Calu3 (cell line): ENCODE results near the gene CACNA2D1. TPM values are rescaled to one million over a fixed set of nuclear protein-coding genes. Genes with fewer than 3 reads are reported as not detected.

Experiments used
- BruUV-seq: library from RNA; stranded (reverse); fragments of 400-500 nt; replicated peaks from 2 replicates; lab custom pipeline; 2021; lab: Mats Ljungman, UMichigan
- CTCF ChIA-PET: fragments of 300-600 bp; sonication (Branson Sonifier 250); formaldehyde crosslinking; loops from one replicate; lab custom pipeline; 2022; ENCODE audit warnings: antibody characterized with exemption; lab: Charles Lee
- DNase-seq: peaks from one replicate; pipeline ENCODE4 v3.0.0; 2022
- H3K27ac Mint-ChIP-seq: one replicate; pipeline ENCODE4 v1.8.0; 2022; ENCODE audit warnings: mixed read lengths; ENCODE audit not compliant: unreplicated experiment
- H3K27me3 Mint-ChIP-seq: one replicate; pipeline ENCODE4 v1.8.0; 2022; ENCODE audit warnings: mixed read lengths; ENCODE audit not compliant: unreplicated experiment
- H3K36me3 Mint-ChIP-seq: one replicate; pipeline ENCODE4 v1.8.0; 2022; ENCODE audit warnings: mild to moderate bottlenecking, moderate library complexity, mixed read lengths; ENCODE audit not compliant: insufficient read depth, unreplicated experiment
- H3K4me1 Mint-ChIP-seq: one replicate; pipeline ENCODE4 v1.8.0; 2022; ENCODE audit warnings: mild to moderate bottlenecking, low read depth, mixed read lengths; ENCODE audit not compliant: unreplicated experiment
- H3K4me3 Mint-ChIP-seq: one replicate; pipeline ENCODE4 v1.8.0; 2022; ENCODE audit warnings: mild to moderate bottlenecking, low read depth, moderate library complexity, mixed read lengths; ENCODE audit not compliant: unreplicated experiment
- H3K9me3 Mint-ChIP-seq: one replicate; pipeline ENCODE4 v1.8.0; 2022; ENCODE audit warnings: low read depth, mixed read lengths; ENCODE audit not compliant: unreplicated experiment
- intact Hi-C: fragments of 100-400 bp; cut with micrococcal nuclease; formaldehyde crosslinking; loops from one replicate; pipeline ENCODE4 v1.10.0; 2022; ENCODE audit not compliant: unreplicated experiment
- total RNA-seq: library from RNA; stranded (reverse); gene quantifications from 2 replicates; pipeline ENCODE4 v1.2.3, GENCODE V29; 2022
- TF ChIP-seq, protein P1 (sequence below): fragments of 200-600 bp; IDR thresholded peaks from one replicate; pipeline ENCODE4 v1.8.0; 2022; ENCODE audit warnings: antibody characterized with exemption; ENCODE audit not compliant: unreplicated experiment

CACNA2D1 gene
- total RNA-seq, 1 experiment from 2014 or later: 10.4 TPM

- Mint-ChIP-seq H3K36me3 (no peaks in the 10 kb centered on the region), H3K9me3 (no peaks in the 10 kb centered on the region), H3K4me3 (no peak overlapping the region), H3K27me3 (no peaks in the 10 kb centered on the region), H3K27ac (no peak overlapping the region), H3K4me1 (no peaks in the 10 kb centered on the region)
- BruUV-seq: no TSS peak
- no peak for DNase-seq
- CTCF ChIA-PET: no interaction called here
- intact Hi-C loops: no loop called here
- TF ChIP-seq, protein P1, sequence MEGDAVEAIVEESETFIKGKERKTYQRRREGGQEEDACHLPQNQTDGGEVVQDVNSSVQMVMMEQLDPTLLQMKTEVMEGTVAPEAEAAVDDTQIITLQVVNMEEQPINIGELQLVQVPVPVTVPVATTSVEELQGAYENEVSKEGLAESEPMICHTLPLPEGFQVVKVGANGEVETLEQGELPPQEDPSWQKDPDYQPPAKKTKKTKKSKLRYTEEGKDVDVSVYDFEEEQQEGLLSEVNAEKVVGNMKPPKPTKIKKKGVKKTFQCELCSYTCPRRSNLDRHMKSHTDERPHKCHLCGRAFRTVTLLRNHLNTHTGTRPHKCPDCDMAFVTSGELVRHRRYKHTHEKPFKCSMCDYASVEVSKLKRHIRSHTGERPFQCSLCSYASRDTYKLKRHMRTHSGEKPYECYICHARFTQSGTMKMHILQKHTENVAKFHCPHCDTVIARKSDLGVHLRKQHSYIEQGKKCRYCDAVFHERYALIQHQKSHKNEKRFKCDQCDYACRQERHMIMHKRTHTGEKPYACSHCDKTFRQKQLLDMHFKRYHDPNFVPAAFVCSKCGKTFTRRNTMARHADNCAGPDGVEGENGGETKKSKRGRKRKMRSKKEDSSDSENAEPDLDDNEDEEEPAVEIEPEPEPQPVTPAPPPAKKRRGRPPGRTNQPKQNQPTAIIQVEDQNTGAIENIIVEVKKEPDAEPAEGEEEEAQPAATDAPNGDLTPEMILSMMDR: no peak
These were observed 338.1 kb downstream of the CACNA2D1 start for GRCh38 chr7:82105463-82105862.

DNA sequence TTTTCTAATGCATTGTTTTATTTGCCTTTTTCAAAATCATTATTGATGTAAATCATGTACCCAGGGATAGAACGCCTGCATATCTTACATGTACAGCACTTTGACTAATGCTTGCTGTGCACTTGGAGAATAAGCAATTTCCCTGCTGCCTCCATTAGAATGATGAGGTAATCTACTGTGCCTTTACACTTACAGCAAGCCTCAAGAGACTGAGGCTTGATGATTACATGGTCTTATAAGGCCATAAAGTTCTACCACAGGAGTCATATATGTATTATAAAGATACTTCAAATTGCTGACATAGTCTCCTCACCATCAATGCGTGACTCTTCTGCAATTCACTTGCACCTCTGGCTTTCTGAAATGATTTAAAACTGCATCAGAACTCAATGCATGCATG, 345.2 kb downstream of the CACNA2D1 start:
- CTCF ChIA-PET: no interaction called here
- H3K27ac Mint-ChIP-seq: no peak overlapping the region
- no peaks in the 10 kb centered on the region for H3K27me3 Mint-ChIP-seq
- TF ChIP-seq, protein P1: no peak
- H3K36me3 Mint-ChIP-seq: no peaks in the 10 kb centered on the region
- H3K9me3 Mint-ChIP-seq: no peaks in the 10 kb centered on the region
- H3K4me1 Mint-ChIP-seq: no peaks in the 10 kb centered on the region
- no peak for DNase-seq
- intact Hi-C loops: no loop called here
- BruUV-seq: no TSS peak
- no peak overlapping the region for H3K4me3 Mint-ChIP-seq

DNA sequence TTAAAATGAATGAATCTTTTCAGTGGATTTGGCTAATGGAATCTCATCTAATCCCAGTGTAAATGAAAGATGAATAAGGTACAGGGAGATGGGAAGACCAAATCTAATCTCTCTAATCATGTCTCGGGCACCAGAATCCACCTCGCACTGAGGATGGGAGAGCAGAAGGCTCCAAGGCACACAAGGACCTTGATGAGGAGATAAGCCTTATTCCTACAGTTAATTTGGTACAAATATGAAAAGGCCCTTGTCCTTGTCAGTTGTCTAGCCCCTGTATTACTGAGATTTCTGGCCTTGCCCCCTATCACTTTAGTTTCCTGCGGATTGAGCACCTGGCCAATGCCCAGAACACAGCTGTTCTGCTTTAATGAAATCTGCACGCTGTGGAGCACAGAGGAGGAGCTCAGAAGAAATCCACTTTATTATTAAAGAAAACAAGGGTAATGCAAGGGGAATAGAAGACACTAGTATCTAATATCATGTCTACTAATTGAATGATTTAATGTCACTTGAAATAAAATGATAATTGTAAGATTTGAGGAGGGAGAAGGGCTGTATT, 352.4 kb downstream of the CACNA2D1 start:
- CTCF ChIA-PET: no interaction called here
- TF ChIP-seq, protein P1: no peak
- H3K36me3 Mint-ChIP-seq: no peaks in the 10 kb centered on the region
- no peaks in the 10 kb centered on the region for H3K27me3 Mint-ChIP-seq
- no peak for DNase-seq
- H3K4me1 Mint-ChIP-seq: no peaks in the 10 kb centered on the region
- H3K9me3 Mint-ChIP-seq: no peaks in the 10 kb centered on the region
- H3K4me3 Mint-ChIP-seq: no peak overlapping the region
- H3K27ac Mint-ChIP-seq: no peak overlapping the region
- intact Hi-C loops: no loop called here
- BruUV-seq: no TSS peak

DNA sequence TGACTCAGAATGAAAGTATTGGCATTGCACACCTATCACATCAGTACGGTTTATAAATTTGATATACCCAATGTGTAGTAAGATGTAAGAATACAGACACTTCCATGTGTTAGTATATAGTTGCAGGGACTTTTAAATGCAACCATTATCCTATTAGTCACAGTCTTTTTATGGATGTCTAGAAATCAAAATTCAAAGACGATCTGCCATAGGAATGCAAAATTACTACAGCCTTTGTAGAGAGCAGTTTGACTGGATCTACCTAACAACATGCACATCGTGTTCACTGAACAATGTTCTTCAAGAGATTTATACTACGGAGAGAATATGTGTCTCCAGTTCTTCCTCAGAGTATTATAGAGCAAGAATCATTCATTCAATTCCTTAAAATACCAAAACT, 356.5 kb downstream of the CACNA2D1 start:
- intact Hi-C loops: no loop called here
- no peak for DNase-seq
- no peaks in the 10 kb centered on the region for H3K27me3 Mint-ChIP-seq
- no peaks in the 10 kb centered on the region for H3K9me3 Mint-ChIP-seq
- H3K4me1 Mint-ChIP-seq: no peaks in the 10 kb centered on the region
- no peaks in the 10 kb centered on the region for H3K36me3 Mint-ChIP-seq
- TF ChIP-seq, protein P1: no peak
- no TSS peak for BruUV-seq
- H3K27ac Mint-ChIP-seq: no peak overlapping the region
- CTCF ChIA-PET: no interaction called here
- H3K4me3 Mint-ChIP-seq: no peak overlapping the region
